Calu3 (cell line): Measurements from ENCODE around the gene SMAD5. TPM values are rescaled to one million over a fixed set of nuclear protein-coding genes. Genes with fewer than 3 reads are reported as not detected.

Source experiments
- BruUV-seq: library from RNA; stranded (reverse); fragments of 400-500 nt; replicated peaks from 2 replicates; lab custom pipeline; 2021; lab: Mats Ljungman, UMichigan
- CTCF ChIA-PET: fragments of 300-600 bp; sonication (Branson Sonifier 250); formaldehyde crosslinking; loops from one replicate; lab custom pipeline; 2022; ENCODE audit warnings: antibody characterized with exemption; lab: Charles Lee
- DNase-seq: peaks from one replicate; pipeline ENCODE4 v3.0.0; 2022
- H3K27ac Mint-ChIP-seq: one replicate; pipeline ENCODE4 v1.8.0; 2022; ENCODE audit warnings: mixed read lengths; ENCODE audit not compliant: unreplicated experiment
- H3K27me3 Mint-ChIP-seq: one replicate; pipeline ENCODE4 v1.8.0; 2022; ENCODE audit warnings: mixed read lengths; ENCODE audit not compliant: unreplicated experiment
- H3K36me3 Mint-ChIP-seq: one replicate; pipeline ENCODE4 v1.8.0; 2022; ENCODE audit warnings: mild to moderate bottlenecking, moderate library complexity, mixed read lengths; ENCODE audit not compliant: insufficient read depth, unreplicated experiment
- H3K4me1 Mint-ChIP-seq: one replicate; pipeline ENCODE4 v1.8.0; 2022; ENCODE audit warnings: mild to moderate bottlenecking, low read depth, mixed read lengths; ENCODE audit not compliant: unreplicated experiment
- H3K4me3 Mint-ChIP-seq: one replicate; pipeline ENCODE4 v1.8.0; 2022; ENCODE audit warnings: mild to moderate bottlenecking, low read depth, moderate library complexity, mixed read lengths; ENCODE audit not compliant: unreplicated experiment
- H3K9me3 Mint-ChIP-seq: one replicate; pipeline ENCODE4 v1.8.0; 2022; ENCODE audit warnings: low read depth, mixed read lengths; ENCODE audit not compliant: unreplicated experiment
- CTCF ChIP-seq: fragments of 200-600 bp; IDR thresholded peaks from one replicate; pipeline ENCODE4 v1.8.0; 2022; ENCODE audit warnings: antibody characterized with exemption; ENCODE audit not compliant: unreplicated experiment
- intact Hi-C: fragments of 100-400 bp; cut with micrococcal nuclease; formaldehyde crosslinking; loops from one replicate; pipeline ENCODE4 v1.10.0; 2022; ENCODE audit not compliant: unreplicated experiment
- total RNA-seq: library from RNA; stranded (reverse); gene quantifications from 2 replicates; pipeline ENCODE4 v1.2.3, GENCODE V29; 2022

SMAD5 gene
- total RNA-seq, 1 experiment from 2014 or later: 94.2 TPM

- Mint-ChIP-seq H3K4me1 (peaks cover 29% of the 10 kb centered on the region), H3K36me3 (peaks cover 50% of the 10 kb centered on the region), H3K4me3 (no peak overlapping the region), H3K27ac (no peak overlapping the region), H3K27me3 (no peaks in the 10 kb centered on the region), H3K9me3 (no peaks in the 10 kb centered on the region)
- TF ChIP-seq CTCF: no peak
- BruUV-seq: no TSS peak
- intact Hi-C loops: no loop called here
- no peak for DNase-seq
- CTCF ChIA-PET: no interaction called here
These were observed 26.8 kb downstream of the SMAD5 start for GRCh38 chr5:136159457-136159856.

GRCh38 chr5:136162008-136162407 lies 29.4 kb downstream of the SMAD5 start:
- no peak for DNase-seq
- H3K4me3 Mint-ChIP-seq: no peak overlapping the region
- H3K27me3 Mint-ChIP-seq: no peaks in the 10 kb centered on the region
- H3K27ac Mint-ChIP-seq: no peak overlapping the region
- CTCF ChIA-PET: no interaction called here
- intact Hi-C loops: no loop called here
- peaks cover 4% of the 10 kb centered on the region for H3K4me1 Mint-ChIP-seq
- H3K36me3 Mint-ChIP-seq: peaks cover 50% of the 10 kb centered on the region
- BruUV-seq: no TSS peak
- H3K9me3 Mint-ChIP-seq: no peaks in the 10 kb centered on the region
- TF ChIP-seq CTCF: no peak

GRCh38 chr5:136164226-136164625 lies 31.6 kb downstream of the SMAD5 start:
- peaks cover 56% of the 10 kb centered on the region for H3K36me3 Mint-ChIP-seq
- H3K4me3 Mint-ChIP-seq: no peak overlapping the region
- no peaks in the 10 kb centered on the region for H3K27me3 Mint-ChIP-seq
- no peak for DNase-seq
- no TSS peak for BruUV-seq
- TF ChIP-seq CTCF: no peak
- intact Hi-C loops: no loop called here
- H3K4me1 Mint-ChIP-seq: no peaks in the 10 kb centered on the region
- H3K9me3 Mint-ChIP-seq: no peaks in the 10 kb centered on the region
- no peak overlapping the region for H3K27ac Mint-ChIP-seq
- CTCF ChIA-PET: interaction anchor here (0.6 kb wide), 1 partner anchor 95 kb away, joined by 4 read pairs; no protein-coding TSS in a partner anchor

- BruUV-seq: no TSS peak
- intact Hi-C loops: no loop called here
- Mint-ChIP-seq H3K27me3 (no peaks in the 10 kb centered on the region), H3K4me3 (no peak overlapping the region), H3K9me3 (no peaks in the 10 kb centered on the region), H3K4me1 (no peaks in the 10 kb centered on the region), H3K27ac (no peak overlapping the region), H3K36me3 (peaks cover 42% of the 10 kb centered on the region)
- DNase-seq: no peak
- CTCF ChIA-PET: no interaction called here
- no peak for TF ChIP-seq CTCF
These were observed 34.3 kb downstream of the SMAD5 start for GRCh38 chr5:136166909-136167308.
